RPMI7951 (cell line): Measurements from ENCODE around the gene IFITM10. TPM values are rescaled to one million over a fixed set of nuclear protein-coding genes. Genes with fewer than 3 reads are reported as not detected.

Experiments used
- DNase-seq: peaks from one replicate; pipeline ENCODE4 v3.0.0-alpha.2; 2012; ENCODE audit warnings: low read depth
- total RNA-seq: library from RNA; depleted of rRNA; stranded (reverse); fragments of >200 nt; shearing (Covaris generic); gene quantifications from 2 replicates; pipeline ENCODE4 v1.2.3, GENCODE V29; 2014

IFITM10 gene
- total RNA-seq, 1 experiment from 2014 or later, result 4.3 TPM

DNA sequence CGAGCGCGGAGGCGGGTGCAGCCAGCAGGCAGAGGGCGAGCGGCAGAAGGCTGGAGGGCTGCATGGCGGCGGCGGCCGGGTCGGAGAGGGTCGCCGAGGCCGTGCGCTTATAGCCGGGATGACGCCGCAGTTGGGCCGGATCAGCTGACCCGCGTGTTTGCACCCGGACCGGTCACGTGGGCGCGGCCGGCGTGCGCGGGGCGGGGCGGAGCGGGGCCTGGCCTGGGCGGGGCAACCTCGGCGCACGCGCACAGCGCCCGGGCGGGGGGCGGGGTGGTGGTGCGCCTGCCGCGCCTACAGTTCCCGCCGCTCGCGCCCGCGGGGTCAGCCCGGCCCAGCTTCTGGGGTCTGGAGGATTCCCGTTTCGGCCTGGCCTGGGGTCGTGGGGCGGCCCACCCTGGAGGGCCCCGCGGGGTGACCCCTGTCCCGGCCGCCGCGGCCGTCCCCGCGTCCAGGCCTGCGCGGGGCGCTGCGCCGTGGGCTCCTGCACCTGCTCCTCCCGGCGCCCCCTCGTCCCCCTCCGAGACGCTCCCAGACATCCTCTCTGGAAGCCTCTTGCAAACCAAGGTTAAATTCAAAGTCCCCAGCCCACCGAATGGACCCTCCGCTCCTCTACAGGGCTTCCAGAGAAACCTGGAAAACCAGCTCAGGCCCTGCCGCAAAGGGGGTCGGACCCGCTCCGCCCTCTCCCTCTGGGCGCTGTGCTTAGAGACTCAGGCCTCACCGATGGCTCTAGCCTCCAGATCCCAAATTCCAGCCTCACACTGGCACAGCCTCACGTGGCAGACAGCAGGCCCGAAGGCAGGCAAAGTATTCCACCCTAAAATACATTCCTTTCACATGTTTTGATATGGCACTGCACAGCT lies 13.6 kb upstream of the IFITM10 start, which contains the start of gene CTSD:
Gene CTSD, minus strand, starts transcription at position 132 of the 866 bp plus-strand sequence. Its CDS starts 68 bp downstream, at position 64.
- peak; percentile 74 for DNase-seq

- DNase-seq, result no peak
These were observed 13.0 kb upstream of the IFITM10 start for GRCh38 chr11:1763336-1763795.

- DNase-seq, result peak; percentile 73
These were observed 12.3 kb upstream of the IFITM10 start for GRCh38 chr11:1762537-1763302.

GRCh38 chr11:1761857-1762536 lies 11.6 kb upstream of the IFITM10 start:
- DNase-seq, result no peak

DNA sequence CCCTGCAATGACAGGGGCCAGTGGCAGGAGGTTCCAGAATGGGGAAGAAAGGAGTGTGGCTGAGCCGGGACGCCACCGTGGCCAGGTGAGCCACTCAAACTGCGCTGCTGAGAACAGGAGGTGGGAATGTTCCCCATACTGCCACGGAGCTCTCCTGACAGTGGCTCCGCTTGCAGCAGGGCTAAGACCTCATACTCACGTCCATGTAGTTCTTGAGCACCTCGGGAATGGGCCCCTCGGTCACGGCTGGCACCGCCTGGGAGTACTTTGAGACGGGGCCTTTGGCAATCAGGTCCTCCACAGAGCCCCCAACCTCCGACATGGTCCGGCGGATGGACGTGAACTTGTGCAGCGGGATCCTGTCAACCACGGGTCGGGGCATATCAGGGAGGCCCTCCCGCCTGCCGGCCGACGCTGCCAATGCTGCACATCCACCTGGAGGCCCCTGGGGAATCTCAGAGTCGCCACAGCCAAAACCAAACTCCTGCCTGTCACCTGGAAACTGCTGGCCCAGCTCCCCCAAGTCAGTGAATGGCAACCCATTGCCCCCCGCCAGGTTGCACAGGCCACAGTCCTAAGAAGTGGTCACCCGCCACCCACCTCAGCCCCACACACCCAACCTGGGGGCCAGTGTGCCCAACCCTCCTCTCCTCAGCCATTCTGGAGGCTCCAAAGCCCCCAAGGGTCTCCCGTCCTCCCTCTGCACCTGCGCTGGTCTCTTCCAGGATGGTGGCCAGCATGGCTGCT lies 10.9 kb upstream of the IFITM10 start:
- no peak for DNase-seq

DNA sequence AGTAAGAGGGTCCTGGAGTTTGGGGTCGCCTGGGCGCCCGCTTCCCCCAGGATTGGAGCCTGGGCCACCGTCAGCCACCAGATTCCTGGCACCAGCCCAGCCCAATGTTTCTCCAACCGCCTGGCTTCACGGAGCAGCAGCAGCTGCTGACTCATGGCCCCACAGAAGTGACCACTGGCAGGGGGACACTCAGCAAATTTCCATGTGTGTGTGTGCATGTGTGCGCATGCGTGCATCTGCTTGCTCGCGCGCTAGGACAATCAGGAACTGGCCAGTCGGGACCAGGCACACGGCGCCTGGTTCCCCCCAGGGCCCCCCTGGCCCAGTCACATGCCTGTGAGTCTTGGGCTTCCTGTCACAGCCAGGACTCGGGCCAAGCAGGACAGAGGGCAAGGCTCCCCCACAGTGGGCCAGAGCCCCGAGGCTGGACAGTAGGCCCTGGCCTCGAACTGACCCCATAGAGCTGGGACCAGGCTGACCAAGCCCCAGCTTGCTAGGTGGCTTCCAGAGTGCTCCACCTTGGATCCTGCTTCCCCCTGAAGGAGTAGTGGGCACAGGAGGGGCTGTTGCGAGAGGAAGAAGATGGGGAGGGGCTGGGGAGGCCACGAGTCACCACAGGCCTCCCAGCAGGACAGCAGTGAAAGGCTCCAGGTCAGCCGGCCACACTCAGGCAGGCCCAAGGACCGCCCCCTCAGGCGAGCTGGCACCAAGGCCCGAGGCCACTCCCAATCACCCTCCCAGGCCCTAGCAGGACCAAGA lies 10.1 kb upstream of the IFITM10 start:
- DNase-seq, result peak; percentile 96

- no peak for DNase-seq
These were observed 9.4 kb upstream of the IFITM10 start for GRCh38 chr11:1759851-1760220.

GRCh38 chr11:1759151-1759850 lies 8.9 kb upstream of the IFITM10 start:
- DNase-seq, result no peak

GRCh38 chr11:1758611-1759150 lies 8.3 kb upstream of the IFITM10 start:
- DNase-seq, result no peak

- no peak for DNase-seq
These were observed 7.6 kb upstream of the IFITM10 start for GRCh38 chr11:1757861-1758610.

GRCh38 chr11:1756791-1757771 lies 6.7 kb upstream of the IFITM10 start:
- no peak for DNase-seq

GRCh38 chr11:1755692-1756561 lies 5.5 kb upstream of the IFITM10 start:
- DNase-seq, result no peak

DNA sequence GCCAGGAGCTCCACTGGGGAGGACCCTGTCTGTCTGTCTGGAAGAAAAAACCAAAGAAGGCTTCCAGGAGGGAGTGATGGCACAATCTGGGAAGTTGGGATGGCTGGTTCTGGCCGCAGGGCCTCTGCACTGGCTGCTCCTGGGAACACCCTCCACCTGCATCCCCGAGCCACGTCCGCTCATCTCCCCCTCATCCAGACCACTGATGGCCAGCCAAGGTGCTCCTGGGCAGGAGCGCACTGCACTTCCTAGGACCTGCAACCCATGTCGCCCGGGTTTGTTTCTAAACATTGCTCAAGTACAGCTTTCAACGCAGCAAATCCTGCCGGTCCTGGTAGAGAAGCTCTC lies 4.9 kb upstream of the IFITM10 start:
- DNase-seq, result no peak

- no peak for DNase-seq
These were observed 4.2 kb upstream of the IFITM10 start for GRCh38 chr11:1754376-1755150.

DNA sequence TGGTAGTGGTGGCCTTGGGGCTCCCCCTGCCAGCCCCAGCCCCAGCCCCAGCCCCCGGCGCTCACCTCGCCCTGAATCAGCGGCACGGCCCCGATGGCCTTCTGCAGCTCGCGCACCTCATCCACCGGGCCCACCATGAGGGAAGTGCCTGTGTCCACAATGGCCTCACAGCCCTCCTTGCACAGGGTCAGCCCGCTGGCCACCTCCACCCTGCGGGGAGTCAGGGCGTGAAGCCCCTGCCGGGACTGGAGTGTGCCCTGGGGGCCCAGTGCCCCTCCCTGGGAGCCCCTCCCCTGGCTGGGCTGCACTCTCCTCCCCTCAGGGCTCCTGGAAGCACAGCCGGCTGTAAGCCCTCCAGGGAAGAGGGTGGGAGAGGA lies 3.5 kb upstream of the IFITM10 start:
- no peak for DNase-seq
